8988T (cell line): ENCODE measurements around the gene IRF2.

Source experiments
- DNase-seq: peaks from one replicate; pipeline ENCODE4 v3.0.0; 2011

IRF2 gene

GRCh38 chr4:184427687-184428086 is 46.7 kb downstream of the IRF2 start:
- no peak for DNase-seq

GRCh38 chr4:184427093-184427492 is 47.3 kb downstream of the IRF2 start:
- DNase-seq, result no peak

GRCh38 chr4:184424993-184425758 is 49.2 kb downstream of the IRF2 start:
- DNase-seq, result no peak

- no peak for DNase-seq
These were observed 50.1 kb downstream of the IRF2 start for GRCh38 chr4:184424279-184424678.

- no peak for DNase-seq
These were observed 51.2 kb downstream of the IRF2 start for GRCh38 chr4:184423003-184423686.

- no peak for DNase-seq
These were observed 52.0 kb downstream of the IRF2 start for GRCh38 chr4:184422378-184422777.

GRCh38 chr4:184421533-184422155 is 52.7 kb downstream of the IRF2 start:
- no peak for DNase-seq

GRCh38 chr4:184420881-184421416 is 53.4 kb downstream of the IRF2 start:
- DNase-seq, result no peak

- DNase-seq, result no peak
These were observed 53.9 kb downstream of the IRF2 start for GRCh38 chr4:184420402-184420801.

- no peak for DNase-seq
These were observed 54.4 kb downstream of the IRF2 start for GRCh38 chr4:184419976-184420375.

- DNase-seq, result peak; percentile 62
These were observed 56.4 kb downstream of the IRF2 start for GRCh38 chr4:184417802-184418511.

- no peak for DNase-seq
These were observed 57.2 kb downstream of the IRF2 start for GRCh38 chr4:184416913-184417734.

- DNase-seq, result no peak
These were observed 59.3 kb downstream of the IRF2 start for GRCh38 chr4:184415071-184415470.

GRCh38 chr4:184413261-184414046 is 60.9 kb downstream of the IRF2 start:
- no peak for DNase-seq

- DNase-seq, result no peak
These were observed 63.6 kb downstream of the IRF2 start for GRCh38 chr4:184410748-184411147.

GRCh38 chr4:184409911-184410692 is 64.2 kb downstream of the IRF2 start:
- DNase-seq, result no peak

GRCh38 chr4:184409502-184409901 is 64.8 kb downstream of the IRF2 start:
- no peak for DNase-seq

GRCh38 chr4:184408684-184409081 is 65.7 kb downstream of the IRF2 start:
- no peak for DNase-seq

- no peak for DNase-seq
These were observed 66.2 kb downstream of the IRF2 start for GRCh38 chr4:184408021-184408683.

- DNase-seq, result no peak
These were observed 67.4 kb downstream of the IRF2 start for GRCh38 chr4:184406958-184407391.
